Femur (tissue), 1 donor: ENCODE data around the gene CFP.
"Not testable (repeated sequence)": the region's sequence is repeated elsewhere in the genome, so short reads cannot be mapped to it uniquely, and the experiment has no call there.

Source experiments
- DNase-seq: peaks from one replicate; pipeline ENCODE4 v3.0.0-alpha.2; 2017

CFP gene

GRCh38 chrX:47637546-47638195 lies 7.9 kb upstream of the CFP start:
- DNase-seq = peak; percentile 58

GRCh38 chrX:47634871-47635575 lies 5.3 kb upstream of the CFP start:
- no peak for DNase-seq

GRCh38 chrX:47633689-47634590 lies 4.2 kb upstream of the CFP start:
- no peak for DNase-seq

GRCh38 chrX:47632666-47633065 lies 2.9 kb upstream of the CFP start:
- no peak for DNase-seq

GRCh38 chrX:47631676-47632075 lies 1.9 kb upstream of the CFP start:
- DNase-seq = no peak

- no peak for DNase-seq
These were observed 748 bp downstream of the CFP start for GRCh38 chrX:47628982-47629381.

- DNase-seq = no peak
These were observed 4.4 kb downstream of the CFP start for GRCh38 chrX:47625365-47625764.

- peak; percentile 75 for DNase-seq
These were observed 6.1 kb downstream of the CFP start for GRCh38 chrX:47623540-47624027.

GRCh38 chrX:47621851-47622250 lies 7.9 kb downstream of the CFP start:
- DNase-seq = no peak

GRCh38 chrX:47620303-47620685 lies 9.4 kb downstream of the CFP start:
- no peak for DNase-seq

- DNase-seq = peak; percentile 86
These were observed 10.0 kb downstream of the CFP start, which contains the start of gene SYN1 for GRCh38 chrX:47619486-47620302. SYN1 (minus strand) TSS chrX:47619857; CDS start chrX:47619728, 129 bp downstream.

- no peak for DNase-seq
These were observed 10.7 kb downstream of the CFP start for GRCh38 chrX:47618923-47619485.

- no peak for DNase-seq
These were observed 15.1 kb downstream of the CFP start for GRCh38 chrX:47614618-47615017.

GRCh38 chrX:47613082-47613481 lies 16.6 kb downstream of the CFP start:
- DNase-seq = no peak

GRCh38 chrX:47612418-47612817 lies 17.3 kb downstream of the CFP start:
- no peak for DNase-seq

- DNase-seq = no peak
These were observed 17.8 kb downstream of the CFP start for GRCh38 chrX:47611926-47612325.

- no peak for DNase-seq
These were observed 18.2 kb downstream of the CFP start for GRCh38 chrX:47611489-47611888.

- no peak for DNase-seq
These were observed 19.2 kb downstream of the CFP start for GRCh38 chrX:47610511-47610910.

- no peak for DNase-seq
These were observed 21.5 kb downstream of the CFP start for GRCh38 chrX:47608130-47608810.

- no peak for DNase-seq
These were observed 22.6 kb downstream of the CFP start for GRCh38 chrX:47607091-47607490.

GRCh38 chrX:47605024-47605423 lies 24.7 kb downstream of the CFP start:
- DNase-seq = no peak

GRCh38 chrX:47603125-47603524 lies 26.6 kb downstream of the CFP start:
- not testable (repeated sequence) for DNase-seq
